NCI-H69 (cell line): Measurements from ENCODE around the gene DNASE2.
A peak's percentile ranks its signal among the peaks of the same experiment; 100 is the strongest.
"Not testable (repeated sequence)": the region's sequence is repeated elsewhere in the genome, so short reads cannot be mapped to it uniquely, and the experiment has no call there.

ENCODE experiments used
- DNase-seq: peaks from one replicate; lab custom pipeline; 2025; lab: John Stamatoyannopoulos, UW

Gene DNASE2

GRCh38 chr19:12864143-12864542, 17.1 kb downstream of the DNASE2 start:
- no peak for DNase-seq

- DNase-seq, result no peak
Observed at GRCh38 chr19:12859546-12859945, 21.7 kb downstream of the DNASE2 start.

GRCh38 chr19:12858041-12858928, 23.0 kb downstream of the DNASE2 start:
- DNase-seq, result no peak

DNA sequence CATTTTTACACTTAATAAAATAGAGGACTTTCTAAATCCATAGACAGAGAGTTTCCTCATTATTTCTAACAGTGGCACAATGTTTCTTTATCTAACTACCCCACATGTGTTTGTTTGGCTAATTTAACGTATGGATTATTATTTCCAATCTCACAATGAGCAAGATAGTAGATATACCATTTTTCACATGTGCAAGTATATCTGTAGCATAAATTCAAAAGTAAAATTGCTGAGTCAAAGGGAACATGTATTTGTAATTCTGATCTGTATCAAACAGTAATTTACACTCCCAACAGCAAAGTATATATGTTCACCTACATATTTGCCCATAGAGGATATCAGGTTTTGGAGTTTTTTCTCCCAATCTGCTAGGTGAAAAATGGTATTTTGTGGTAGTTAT, 24.6 kb downstream of the DNASE2 start:
- DNase-seq, result no peak

DNA sequence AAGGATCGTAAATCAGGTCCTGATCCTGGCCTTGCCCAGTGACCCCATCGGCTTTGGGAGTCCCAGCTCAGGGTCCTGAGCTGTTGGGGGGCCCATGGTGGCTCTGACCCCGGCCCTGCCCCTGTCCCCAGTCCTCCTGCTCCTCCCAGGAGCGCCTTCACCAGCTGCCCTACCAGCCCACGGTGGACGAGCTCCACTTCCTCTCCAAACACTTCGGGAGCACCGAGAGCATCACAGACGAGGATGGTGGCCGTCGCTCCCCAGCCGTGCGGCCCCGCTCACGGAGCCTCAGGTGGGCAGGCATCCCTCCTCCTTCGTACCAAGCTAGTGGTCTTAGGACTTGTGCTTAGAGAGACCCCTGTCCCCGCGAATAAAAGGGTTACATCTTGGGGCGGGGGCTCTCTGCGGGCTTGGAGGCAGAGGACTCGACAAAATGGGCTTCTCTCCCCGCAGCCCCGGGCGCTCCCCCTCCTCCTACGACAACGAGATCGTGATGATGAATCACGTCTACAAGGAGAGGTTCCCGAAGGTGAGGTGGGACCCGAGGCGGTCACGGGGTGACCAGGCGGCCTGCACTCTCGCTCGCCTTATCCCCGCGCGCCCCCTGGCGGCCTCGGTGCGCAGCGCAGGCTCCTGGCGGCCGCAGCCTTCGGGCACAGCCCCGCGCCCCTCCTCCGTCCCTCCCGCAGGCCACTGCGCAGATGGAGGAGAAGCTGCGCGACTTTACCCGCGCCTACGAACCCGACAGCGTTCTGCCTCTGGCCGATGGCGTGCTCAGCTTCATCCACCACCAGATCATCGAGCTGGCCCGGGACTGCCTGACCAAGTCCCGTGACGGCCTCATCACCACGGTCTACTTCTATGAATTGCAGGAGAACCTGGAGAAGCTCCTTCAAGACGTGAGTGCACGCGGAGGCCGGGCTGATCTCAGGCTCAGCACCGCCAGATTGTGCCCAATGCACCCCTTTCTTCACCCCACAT, 33.8 kb downstream of the DNASE2 start:
- DNase-seq, result peak; percentile 87

DNA sequence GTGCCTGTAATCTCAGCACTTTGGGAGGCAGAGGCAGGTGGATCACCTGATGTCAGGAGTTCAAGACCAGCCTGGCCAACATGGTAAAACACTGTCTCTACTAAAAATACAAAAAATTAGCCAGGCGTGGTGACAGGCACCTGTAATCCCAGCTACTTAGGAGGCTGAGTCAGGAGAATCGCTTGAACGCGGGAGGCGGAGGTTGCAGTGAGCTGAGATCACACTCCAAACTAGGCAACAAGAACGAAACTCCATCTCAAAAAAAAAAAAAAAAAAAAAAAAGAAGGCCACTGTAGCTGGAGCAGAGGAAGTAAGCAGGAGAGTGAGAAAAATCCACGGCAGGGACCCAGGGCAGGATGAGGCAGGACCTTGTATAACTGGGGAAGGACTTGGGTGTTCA, 34.6 kb downstream of the DNASE2 start:
- DNase-seq, result not testable (repeated sequence)

DNA sequence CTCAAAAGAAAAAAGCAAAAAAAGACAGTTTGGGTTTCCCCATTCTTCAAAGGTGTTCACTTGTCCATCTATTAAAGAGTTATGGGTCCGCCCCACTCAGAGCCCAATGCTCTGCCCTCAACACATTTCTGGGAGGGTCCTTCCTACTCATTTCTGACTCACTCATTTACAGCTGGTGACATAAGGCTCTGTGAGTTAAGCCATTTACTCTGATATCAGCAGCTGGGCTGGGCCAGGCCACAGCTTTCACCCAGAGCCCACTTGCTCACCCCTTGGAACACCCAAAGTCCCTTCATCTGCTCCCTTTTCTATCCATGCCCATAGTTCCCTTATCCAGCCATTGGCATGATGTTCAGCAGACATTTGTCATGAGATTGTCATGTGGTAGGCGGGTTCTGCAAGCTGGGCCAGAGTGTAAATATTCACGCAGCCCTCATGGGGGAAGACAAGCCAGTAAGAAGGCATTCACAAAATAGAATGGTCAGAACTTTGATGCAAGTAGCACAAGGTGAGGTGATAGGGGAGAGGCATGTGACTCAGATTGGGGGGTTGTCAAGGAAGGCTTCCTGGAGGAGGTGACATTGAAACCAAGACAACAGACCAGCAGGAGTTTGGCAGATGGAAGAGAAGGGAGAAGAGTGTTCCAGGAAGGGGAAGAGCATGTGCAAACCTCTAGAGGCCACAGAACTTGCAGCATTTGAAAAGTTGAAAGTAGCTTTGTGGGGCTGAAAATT, 37.1 kb downstream of the DNASE2 start:
- no peak for DNase-seq

GRCh38 chr19:12843328-12843727, 37.9 kb downstream of the DNASE2 start:
- DNase-seq, result no peak

- no peak for DNase-seq
Observed at GRCh38 chr19:12842511-12842910, 38.7 kb downstream of the DNASE2 start.

- DNase-seq, result peak; percentile 99
Observed at GRCh38 chr19:12841094-12841493, 40.2 kb downstream of the DNASE2 start.

DNA sequence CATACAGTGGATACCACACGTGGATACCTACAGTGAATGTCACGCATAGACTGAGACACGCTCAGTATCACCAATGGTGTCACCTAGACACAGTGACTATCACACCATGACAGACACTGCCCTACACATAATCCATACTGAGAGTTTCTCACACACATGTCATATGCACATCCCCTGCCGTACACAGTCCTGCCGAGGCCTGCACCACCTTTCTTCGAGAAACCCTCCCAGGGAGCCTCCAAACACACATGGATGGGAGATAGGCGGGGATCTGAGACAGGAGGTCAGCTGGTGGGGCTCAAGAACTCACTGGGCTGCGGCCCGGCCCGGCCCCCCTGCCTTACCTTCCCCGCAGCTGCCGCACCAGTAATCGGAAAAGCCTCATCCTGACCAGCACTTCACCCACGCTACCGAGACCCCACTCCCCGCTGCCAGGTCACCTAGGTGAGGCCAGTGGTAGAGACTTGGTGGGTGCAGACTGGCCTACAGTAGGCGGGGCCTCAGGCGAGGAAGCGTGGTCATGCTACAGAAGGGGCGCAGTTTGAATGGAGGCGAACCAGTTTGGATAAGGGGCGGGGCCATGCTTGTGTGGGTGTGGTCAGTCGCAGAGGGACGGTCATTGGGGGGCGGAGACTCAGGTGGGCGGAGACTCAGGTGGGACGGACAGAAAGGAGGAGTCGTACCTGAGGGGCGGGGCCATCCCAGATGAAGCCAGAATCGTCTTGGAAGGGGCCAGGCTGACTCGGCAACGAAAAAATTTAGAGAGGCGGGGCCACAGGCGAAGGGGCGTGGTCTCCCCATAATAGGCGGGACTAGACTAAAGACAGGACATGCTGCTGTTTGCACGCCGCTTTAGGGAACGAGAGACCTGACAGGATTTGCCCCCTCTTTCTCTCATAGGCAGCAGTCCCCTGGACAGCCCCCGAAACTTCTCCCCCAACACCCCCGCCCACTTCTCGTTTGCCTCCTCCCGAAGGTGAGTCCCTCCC, 40.9 kb downstream of the DNASE2 start:
- peak; percentile 95 for DNase-seq

DNA sequence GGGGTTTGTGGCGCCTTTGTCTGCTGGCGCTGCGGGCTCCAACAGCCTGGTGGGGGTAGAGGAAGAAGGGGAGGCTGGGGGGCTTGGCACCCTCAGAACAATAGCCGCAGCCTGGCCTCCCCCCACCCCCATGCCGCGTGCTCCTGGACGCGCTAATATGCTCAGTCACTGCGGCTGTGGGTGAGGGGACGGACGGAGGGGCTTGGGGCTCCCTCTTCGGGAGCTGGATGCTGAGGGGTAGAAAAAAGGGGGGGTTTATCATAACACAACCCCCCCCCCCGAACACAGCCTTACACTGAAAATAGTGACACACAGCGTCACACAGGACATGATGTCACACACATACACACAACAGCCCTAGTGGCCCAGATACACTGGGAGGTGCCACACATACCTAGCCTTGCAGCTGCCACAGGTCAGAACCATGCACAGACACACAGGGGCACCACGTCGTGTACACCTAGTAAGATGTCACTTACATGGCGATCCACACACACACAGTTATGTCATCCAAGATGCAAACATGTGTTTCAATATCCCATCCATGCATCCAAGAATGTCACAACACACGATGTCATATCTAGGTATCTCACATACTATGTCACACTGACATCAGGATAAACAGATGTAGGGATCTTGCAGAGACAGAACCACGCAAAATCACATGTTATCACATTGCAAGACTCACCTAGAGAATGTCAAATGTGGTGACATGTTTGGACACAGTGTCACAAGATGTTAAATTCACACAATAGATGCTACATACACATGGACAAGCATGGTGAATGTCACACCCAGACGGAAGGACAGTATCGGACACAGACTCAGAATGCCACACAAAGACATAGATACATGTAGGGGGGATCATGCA, 42.1 kb downstream of the DNASE2 start:
- peak; percentile 68 for DNase-seq

- DNase-seq, result peak; percentile 90
Observed at GRCh38 chr19:12838182-12838885, 42.9 kb downstream of the DNASE2 start, which contains the start of gene MAST1. Gene MAST1 (plus strand): TSS chr19:12838515. CDS start chr19:12838573, 58 bp downstream.

GRCh38 chr19:12837225-12837624, 44.0 kb downstream of the DNASE2 start:
- DNase-seq, result peak; percentile 28

DNA sequence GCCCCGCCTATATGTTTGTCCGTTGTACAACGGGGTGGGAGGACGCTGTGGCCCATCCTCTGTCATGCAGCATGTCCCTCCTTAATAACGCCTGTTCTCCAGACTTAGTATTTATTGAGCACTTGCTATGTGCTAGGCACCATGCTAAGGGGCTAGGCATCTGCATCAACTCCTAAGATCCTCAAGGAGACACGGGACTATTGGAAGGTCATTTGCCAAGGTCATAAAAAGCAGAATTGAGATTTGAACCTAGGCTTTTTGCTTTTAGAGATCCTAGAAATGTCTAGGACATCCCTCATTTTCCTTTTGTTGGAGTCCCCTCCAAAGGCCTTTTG, 44.8 kb downstream of the DNASE2 start:
- DNase-seq, result no peak

DNA sequence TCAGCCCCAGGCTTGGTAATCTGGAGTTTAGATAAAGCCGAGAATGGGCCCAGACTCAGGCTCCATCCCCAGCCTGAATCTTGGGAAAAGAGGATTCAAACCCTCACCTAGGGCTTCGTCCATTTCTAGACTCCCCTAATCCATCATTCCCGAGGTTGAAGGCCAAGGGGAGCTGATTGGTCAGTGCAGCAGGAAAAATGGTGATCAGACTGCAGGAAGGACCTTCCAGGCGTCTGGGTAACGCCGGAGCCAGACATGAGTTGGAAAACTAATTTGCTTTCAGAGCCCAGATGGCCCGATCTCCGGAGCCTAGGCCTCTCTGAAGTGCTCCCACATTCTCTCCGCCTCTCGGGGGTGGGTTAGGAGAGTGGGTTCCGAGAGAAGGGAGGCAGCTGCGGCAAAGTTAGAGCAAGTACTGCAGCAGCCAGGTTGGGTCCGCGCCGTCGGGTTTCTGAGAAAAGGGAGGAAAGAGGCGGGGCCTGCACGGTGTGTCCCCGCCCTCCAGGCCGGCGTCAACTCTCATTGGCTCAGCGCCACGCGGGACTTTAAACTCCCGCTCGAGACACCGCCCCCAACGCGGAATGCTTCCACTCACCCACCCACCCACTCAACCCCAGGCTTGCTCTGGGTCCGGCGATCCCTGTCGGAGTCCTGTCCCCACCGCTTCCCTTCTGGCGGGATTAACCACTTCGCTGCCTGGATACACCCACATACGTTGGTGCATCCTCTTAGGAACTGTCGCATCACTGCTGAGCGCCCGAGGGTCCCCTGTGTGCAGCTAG, 46.1 kb downstream of the DNASE2 start:
- peak; percentile 94 for DNase-seq

GRCh38 chr19:12834566-12834943, 46.7 kb downstream of the DNASE2 start, which contains the start of gene RTBDN:
Gene RTBDN (minus strand): TSS chr19:12834579. CDS start chr19:12829979, 4,600 bp downstream.
- DNase-seq, result peak; percentile 90
